GM18520 (cell line): Measurements from ENCODE around the gene FAM20A.
"Not testable (repeated sequence)": the region's sequence is repeated elsewhere in the genome, so short reads cannot be mapped to it uniquely, and the experiment has no call there.

Experiments used
- ATAC-seq: cut with Tn5 transposase; IDR thresholded peaks from one replicate; pipeline ENCODE4 v1.9.1; 2021; ENCODE audit not compliant: unreplicated experiment

FAM20A gene

GRCh38 chr17:68526548-68526947 is 74.6 kb downstream of the FAM20A start:
- no peak for ATAC-seq

- ATAC-seq, result no peak
These were observed 78.9 kb downstream of the FAM20A start for GRCh38 chr17:68522266-68522665.

GRCh38 chr17:68519911-68520310 is 81.3 kb downstream of the FAM20A start:
- no peak for ATAC-seq

GRCh38 chr17:68519051-68519450 is 82.1 kb downstream of the FAM20A start:
- ATAC-seq, result not testable (repeated sequence)

GRCh38 chr17:68518063-68518815 is 82.9 kb downstream of the FAM20A start:
- ATAC-seq, result no peak

GRCh38 chr17:68517605-68518004 is 83.6 kb downstream of the FAM20A start:
- ATAC-seq, result not testable (repeated sequence)

- no peak for ATAC-seq
These were observed 84.4 kb downstream of the FAM20A start for GRCh38 chr17:68516732-68517131.

- no peak for ATAC-seq
These were observed 86.1 kb downstream of the FAM20A start for GRCh38 chr17:68514831-68515635.

GRCh38 chr17:68513932-68514331 is 87.2 kb downstream of the FAM20A start:
- no peak for ATAC-seq

- ATAC-seq, result no peak
These were observed 88.2 kb downstream of the FAM20A start for GRCh38 chr17:68512960-68513474.

- ATAC-seq, result peak; percentile 84
These were observed 88.8 kb downstream of the FAM20A start, which contains the start of gene PRKAR1A for GRCh38 chr17:68512247-68512959. Gene PRKAR1A (plus strand): TSS chr17:68512430. CDS start chr17:68515400, 2,970 bp downstream.

GRCh38 chr17:68511671-68512246 is 89.4 kb downstream of the FAM20A start:
- peak; percentile 30 for ATAC-seq

- ATAC-seq, result no peak
These were observed 89.9 kb downstream of the FAM20A start for GRCh38 chr17:68511254-68511670.

GRCh38 chr17:68509141-68510057 is 91.8 kb downstream of the FAM20A start:
- no peak for ATAC-seq

- ATAC-seq, result no peak
These were observed 93.6 kb downstream of the FAM20A start for GRCh38 chr17:68507576-68507975.

GRCh38 chr17:68505951-68506350 is 95.2 kb downstream of the FAM20A start:
- no peak for ATAC-seq

- ATAC-seq, result no peak
These were observed 100.1 kb downstream of the FAM20A start for GRCh38 chr17:68501074-68501473.

- no peak for ATAC-seq
These were observed 101.6 kb downstream of the FAM20A start for GRCh38 chr17:68499587-68499986.

GRCh38 chr17:68498479-68499326 is 102.5 kb downstream of the FAM20A start:
- ATAC-seq, result no peak
